GM12892 (cell line): Measurements from ENCODE around the gene SLC17A2.

Experiments
- DNase-seq: peaks from one replicate; pipeline ENCODE4 v3.0.0; 2011; ENCODE audit not compliant: insufficient read length
- FAIRE-seq: peaks from 2 replicates; lab custom pipeline; 2011; peaks lifted over from hg19 to GRCh38; lab: Jason Lieb, UNC
- POLR2A ChIP-seq: IDR thresholded peaks from 2 replicates; pipeline ENCODE4 v1.6.1; 2011; ENCODE audit warnings: low read depth, low read length, control low read depth
- POLR2AphosphoS5 ChIP-seq: IDR thresholded peaks from 2 replicates; pipeline ENCODE4 v1.6.1; 2011; ENCODE audit warnings: low read depth, low read length, control low read depth
- TAF1 ChIP-seq: IDR thresholded peaks from 2 replicates; pipeline ENCODE4 v1.6.1; 2011; ENCODE audit warnings: low read depth, mild to moderate bottlenecking, control low read depth, low read length, borderline replicate concordance

SLC17A2 gene

GRCh38 chr6:25962149-25963127 lies 31.9 kb upstream of the SLC17A2 start, which contains the start of gene TRIM38:
Gene TRIM38 (plus strand): TSS chr6:25962802. CDS start chr6:25966523, 3,721 bp downstream.
- FAIRE-seq, result peak; percentile 82
- TF ChIP-seq POLR2AphosphoS5, result peak; percentile 98
- TF ChIP-seq TAF1, result peak; percentile 92
- peak; percentile 98 for TF ChIP-seq POLR2A
- DNase-seq, result peak; percentile 37

GRCh38 chr6:25961619-25962148 lies 31.2 kb upstream of the SLC17A2 start:
- FAIRE-seq (no peak), DNase-seq (no peak)
- no peak for TF ChIP-seq POLR2A
- no peak for TF ChIP-seq TAF1
- no peak for TF ChIP-seq POLR2AphosphoS5

- DNase-seq (no peak), FAIRE-seq (no peak)
- TF ChIP-seq POLR2A (no peak), TAF1 (no peak), POLR2AphosphoS5 (no peak)
Observed at GRCh38 chr6:25960734-25961133, 30.2 kb upstream of the SLC17A2 start.

- FAIRE-seq (no peak), DNase-seq (no peak)
- no peak for TF ChIP-seq POLR2AphosphoS5
- no peak for TF ChIP-seq POLR2A
- TF ChIP-seq TAF1, result no peak
Observed at GRCh38 chr6:25959890-25960536, 29.5 kb upstream of the SLC17A2 start.

- FAIRE-seq (no peak), DNase-seq (no peak)
- no peak for TF ChIP-seq POLR2AphosphoS5
- TF ChIP-seq POLR2A, result no peak
- TF ChIP-seq TAF1, result no peak
Observed at GRCh38 chr6:25958700-25959162, 28.2 kb upstream of the SLC17A2 start.

GRCh38 chr6:25956226-25956625 lies 25.7 kb upstream of the SLC17A2 start:
- FAIRE-seq, result no peak
- DNase-seq, result no peak
- TF ChIP-seq POLR2A, result no peak
- TF ChIP-seq TAF1, result no peak
- TF ChIP-seq POLR2AphosphoS5, result no peak

GRCh38 chr6:25954756-25955155 lies 24.3 kb upstream of the SLC17A2 start:
- TF ChIP-seq POLR2A (no peak), POLR2AphosphoS5 (no peak), TAF1 (no peak)
- FAIRE-seq (no peak), DNase-seq (no peak)

GRCh38 chr6:25953733-25954132 lies 23.2 kb upstream of the SLC17A2 start:
- FAIRE-seq (no peak), DNase-seq (no peak)
- TF ChIP-seq POLR2A, result no peak
- no peak for TF ChIP-seq POLR2AphosphoS5
- TF ChIP-seq TAF1, result no peak

GRCh38 chr6:25952535-25952934 lies 22.0 kb upstream of the SLC17A2 start:
- TF ChIP-seq TAF1 (no peak), POLR2A (no peak), POLR2AphosphoS5 (no peak)
- DNase-seq (no peak), FAIRE-seq (no peak)

GRCh38 chr6:25951296-25952032 lies 21.0 kb upstream of the SLC17A2 start:
- FAIRE-seq (no peak), DNase-seq (no peak)
- TF ChIP-seq TAF1, result no peak
- TF ChIP-seq POLR2A, result no peak
- no peak for TF ChIP-seq POLR2AphosphoS5

GRCh38 chr6:25950297-25950696 lies 19.8 kb upstream of the SLC17A2 start:
- DNase-seq (no peak), FAIRE-seq (no peak)
- TF ChIP-seq POLR2AphosphoS5 (no peak), POLR2A (no peak), TAF1 (no peak)
